ENCODE data around the gene CDK14.

Gene CDK14

DNA sequence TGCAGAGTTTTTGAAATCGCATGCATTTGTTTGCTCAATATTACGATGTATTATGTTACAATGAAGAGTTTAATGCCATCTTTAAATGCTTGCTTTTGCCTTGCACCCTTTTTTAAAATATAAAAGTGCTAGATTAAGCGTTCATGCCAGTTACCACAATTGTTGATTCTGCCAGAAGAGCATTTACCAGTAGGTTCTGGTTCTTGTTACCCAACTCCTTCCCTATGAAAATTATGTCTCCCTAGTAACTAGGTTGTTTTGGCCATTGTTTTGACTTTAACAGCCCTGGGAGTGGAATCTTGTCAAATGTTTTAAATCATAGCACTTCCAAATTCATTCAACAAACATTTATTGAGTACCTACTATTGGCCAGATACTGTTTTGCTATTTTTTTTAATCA is 32.8 kb upstream of the CDK14 start:
- TF ChIP-seq CREB1 (IDR thresholded peaks at IDR 0.05; ENCODE audit: low read depth): no peak
- TF ChIP-seq YY1 (IDR thresholded peaks at IDR 0.05; ENCODE audit: low read depth): no peak
- TF ChIP-seq TAF1 (IDR thresholded peaks at IDR 0.05; ENCODE audit: low read depth): no peak
- TF ChIP-seq RAD21 (IDR thresholded peaks at IDR 0.05; ENCODE audit: low read depth): no peak
- no peak for TF ChIP-seq EP300 (IDR thresholded peaks at IDR 0.05; ENCODE audit: borderline replicate concordance)
- TF ChIP-seq EGR1 (IDR thresholded peaks at IDR 0.05): no peak
- no peak for TF ChIP-seq TEAD4 (IDR thresholded peaks at IDR 0.05)
- TF ChIP-seq, protein P1, sequence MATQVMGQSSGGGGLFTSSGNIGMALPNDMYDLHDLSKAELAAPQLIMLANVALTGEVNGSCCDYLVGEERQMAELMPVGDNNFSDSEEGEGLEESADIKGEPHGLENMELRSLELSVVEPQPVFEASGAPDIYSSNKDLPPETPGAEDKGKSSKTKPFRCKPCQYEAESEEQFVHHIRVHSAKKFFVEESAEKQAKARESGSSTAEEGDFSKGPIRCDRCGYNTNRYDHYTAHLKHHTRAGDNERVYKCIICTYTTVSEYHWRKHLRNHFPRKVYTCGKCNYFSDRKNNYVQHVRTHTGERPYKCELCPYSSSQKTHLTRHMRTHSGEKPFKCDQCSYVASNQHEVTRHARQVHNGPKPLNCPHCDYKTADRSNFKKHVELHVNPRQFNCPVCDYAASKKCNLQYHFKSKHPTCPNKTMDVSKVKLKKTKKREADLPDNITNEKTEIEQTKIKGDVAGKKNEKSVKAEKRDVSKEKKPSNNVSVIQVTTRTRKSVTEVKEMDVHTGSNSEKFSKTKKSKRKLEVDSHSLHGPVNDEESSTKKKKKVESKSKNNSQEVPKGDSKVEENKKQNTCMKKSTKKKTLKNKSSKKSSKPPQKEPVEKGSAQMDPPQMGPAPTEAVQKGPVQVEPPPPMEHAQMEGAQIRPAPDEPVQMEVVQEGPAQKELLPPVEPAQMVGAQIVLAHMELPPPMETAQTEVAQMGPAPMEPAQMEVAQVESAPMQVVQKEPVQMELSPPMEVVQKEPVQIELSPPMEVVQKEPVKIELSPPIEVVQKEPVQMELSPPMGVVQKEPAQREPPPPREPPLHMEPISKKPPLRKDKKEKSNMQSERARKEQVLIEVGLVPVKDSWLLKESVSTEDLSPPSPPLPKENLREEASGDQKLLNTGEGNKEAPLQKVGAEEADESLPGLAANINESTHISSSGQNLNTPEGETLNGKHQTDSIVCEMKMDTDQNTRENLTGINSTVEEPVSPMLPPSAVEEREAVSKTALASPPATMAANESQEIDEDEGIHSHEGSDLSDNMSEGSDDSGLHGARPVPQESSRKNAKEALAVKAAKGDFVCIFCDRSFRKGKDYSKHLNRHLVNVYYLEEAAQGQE (IDR thresholded peaks at IDR 0.05; ENCODE audit: low read depth): no peak
- TF ChIP-seq ZBTB7A (IDR thresholded peaks at IDR 0.05; ENCODE audit: low read depth): no peak
- no peak for TF ChIP-seq NFIC (IDR thresholded peaks at IDR 0.05)
- no peak for TF ChIP-seq TCF12 (IDR thresholded peaks at IDR 0.05; ENCODE audit: low read depth)
- TF ChIP-seq, protein P2, sequence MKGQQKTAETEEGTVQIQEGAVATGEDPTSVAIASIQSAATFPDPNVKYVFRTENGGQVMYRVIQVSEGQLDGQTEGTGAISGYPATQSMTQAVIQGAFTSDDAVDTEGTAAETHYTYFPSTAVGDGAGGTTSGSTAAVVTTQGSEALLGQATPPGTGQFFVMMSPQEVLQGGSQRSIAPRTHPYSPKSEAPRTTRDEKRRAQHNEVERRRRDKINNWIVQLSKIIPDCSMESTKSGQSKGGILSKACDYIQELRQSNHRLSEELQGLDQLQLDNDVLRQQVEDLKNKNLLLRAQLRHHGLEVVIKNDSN (IDR thresholded peaks at IDR 0.05): no peak
- TF ChIP-seq, protein P3, sequence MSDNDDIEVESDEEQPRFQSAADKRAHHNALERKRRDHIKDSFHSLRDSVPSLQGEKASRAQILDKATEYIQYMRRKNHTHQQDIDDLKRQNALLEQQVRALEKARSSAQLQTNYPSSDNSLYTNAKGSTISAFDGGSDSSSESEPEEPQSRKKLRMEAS (IDR thresholded peaks at IDR 0.05): no peak
- no peak for TF ChIP-seq FOXM1 (IDR thresholded peaks at IDR 0.05; ENCODE audit: borderline replicate concordance, low read depth)

DNA sequence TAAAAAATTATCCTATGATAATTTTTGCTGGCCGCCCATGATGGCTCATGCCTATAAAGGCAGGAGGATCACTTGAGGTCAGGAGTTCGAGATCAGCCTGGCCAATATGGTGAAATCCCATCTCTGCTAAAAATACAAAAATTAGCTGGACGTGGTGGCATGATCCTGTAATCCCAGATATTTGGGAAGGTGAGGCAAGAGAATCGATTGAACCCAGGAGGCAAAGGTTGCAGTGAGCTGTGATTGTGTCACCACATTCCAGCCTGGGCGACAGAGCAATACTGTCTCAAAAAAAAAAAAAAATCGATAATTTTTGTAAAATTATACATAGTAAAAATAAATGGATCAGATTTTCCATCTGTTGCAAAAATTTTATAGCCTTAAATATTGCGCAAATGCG is 31.7 kb upstream of the CDK14 start:
- TF ChIP-seq TCF12 (IDR thresholded peaks at IDR 0.05; ENCODE audit: low read depth): no peak
- TF ChIP-seq, protein P3 (IDR thresholded peaks at IDR 0.05): no peak
- no peak for TF ChIP-seq CREB1 (IDR thresholded peaks at IDR 0.05; ENCODE audit: low read depth)
- no peak for TF ChIP-seq ZBTB7A (IDR thresholded peaks at IDR 0.05; ENCODE audit: low read depth)
- no peak for TF ChIP-seq TEAD4 (IDR thresholded peaks at IDR 0.05)
- TF ChIP-seq RAD21 (IDR thresholded peaks at IDR 0.05; ENCODE audit: low read depth): no peak
- TF ChIP-seq, protein P2 (IDR thresholded peaks at IDR 0.05): no peak
- TF ChIP-seq TAF1 (IDR thresholded peaks at IDR 0.05; ENCODE audit: low read depth): no peak
- no peak for TF ChIP-seq EP300 (IDR thresholded peaks at IDR 0.05; ENCODE audit: borderline replicate concordance)
- TF ChIP-seq, protein P1 (IDR thresholded peaks at IDR 0.05; ENCODE audit: low read depth): no peak
- no peak for TF ChIP-seq CEBPB (IDR thresholded peaks at IDR 0.05)
- TF ChIP-seq YY1 (IDR thresholded peaks at IDR 0.05; ENCODE audit: low read depth): no peak
- TF ChIP-seq EGR1 (IDR thresholded peaks at IDR 0.05): no peak
- no peak for TF ChIP-seq FOXM1 (IDR thresholded peaks at IDR 0.05; ENCODE audit: borderline replicate concordance, low read depth)
- no peak for TF ChIP-seq NFIC (IDR thresholded peaks at IDR 0.05)

DNA sequence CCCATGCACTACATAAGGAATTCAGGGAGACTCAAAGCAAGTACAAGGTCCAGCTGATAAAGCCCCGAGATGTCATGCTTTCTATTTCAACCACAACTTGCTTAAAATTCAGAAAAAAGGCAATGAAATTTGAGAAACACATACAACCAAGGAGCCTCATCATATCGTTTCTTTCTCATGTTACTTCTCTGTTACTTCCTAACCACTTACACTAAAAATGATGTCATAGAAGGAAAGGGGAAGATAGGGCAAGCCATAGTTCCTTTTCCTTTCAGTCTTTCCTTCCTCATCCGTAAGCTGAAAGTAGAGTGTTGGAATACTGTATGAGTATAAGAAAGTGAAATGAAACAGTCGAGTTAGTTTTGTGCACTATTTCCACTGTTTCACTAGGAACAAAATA is 27.9 kb upstream of the CDK14 start:
- no peak for TF ChIP-seq YY1 (IDR thresholded peaks at IDR 0.05; ENCODE audit: low read depth)
- TF ChIP-seq, protein P3 (IDR thresholded peaks at IDR 0.05): no peak
- TF ChIP-seq, protein P1 (IDR thresholded peaks at IDR 0.05; ENCODE audit: low read depth): no peak
- no peak for TF ChIP-seq TCF12 (IDR thresholded peaks at IDR 0.05; ENCODE audit: low read depth)
- TF ChIP-seq ZBTB7A (IDR thresholded peaks at IDR 0.05; ENCODE audit: low read depth): no peak
- TF ChIP-seq RAD21 (IDR thresholded peaks at IDR 0.05; ENCODE audit: low read depth): no peak
- no peak for TF ChIP-seq CREB1 (IDR thresholded peaks at IDR 0.05; ENCODE audit: low read depth)
- no peak for TF ChIP-seq TEAD4 (IDR thresholded peaks at IDR 0.05)
- TF ChIP-seq FOXM1 (IDR thresholded peaks at IDR 0.05; ENCODE audit: borderline replicate concordance, low read depth): no peak
- no peak for TF ChIP-seq NFIC (IDR thresholded peaks at IDR 0.05)
- no peak for TF ChIP-seq EGR1 (IDR thresholded peaks at IDR 0.05)

DNA sequence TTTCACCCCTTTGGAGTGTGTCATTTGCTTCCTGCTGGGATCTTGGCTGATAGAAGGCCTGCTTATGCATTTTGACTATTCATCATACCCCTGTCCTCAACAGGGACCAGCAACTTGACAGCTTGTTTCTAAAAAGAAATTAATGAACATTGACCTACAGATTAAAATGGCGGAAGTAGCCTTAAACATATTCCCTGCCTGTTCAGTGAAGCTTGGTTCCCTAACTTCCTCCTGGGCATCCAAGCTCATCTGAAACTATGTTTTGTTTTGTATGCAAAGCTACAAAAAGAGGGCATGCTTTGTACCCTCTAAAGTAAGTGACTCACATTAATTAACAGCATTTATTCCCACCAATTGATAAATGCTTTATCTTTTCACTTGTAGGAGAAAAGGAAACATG is 26.8 kb upstream of the CDK14 start:
- TF ChIP-seq EGR1 (IDR thresholded peaks at IDR 0.05) (no peak), FOXM1 (IDR thresholded peaks at IDR 0.05; ENCODE audit: borderline replicate concordance, low read depth) (no peak), EP300 (IDR thresholded peaks at IDR 0.05; ENCODE audit: borderline replicate concordance) (no peak), TCF12 (IDR thresholded peaks at IDR 0.05; ENCODE audit: low read depth) (no peak), ZBTB7A (IDR thresholded peaks at IDR 0.05; ENCODE audit: low read depth) (no peak)
- TF ChIP-seq, protein P1 (IDR thresholded peaks at IDR 0.05; ENCODE audit: low read depth): no peak
